ENCODE results near the gene PHKA2.

DNA sequence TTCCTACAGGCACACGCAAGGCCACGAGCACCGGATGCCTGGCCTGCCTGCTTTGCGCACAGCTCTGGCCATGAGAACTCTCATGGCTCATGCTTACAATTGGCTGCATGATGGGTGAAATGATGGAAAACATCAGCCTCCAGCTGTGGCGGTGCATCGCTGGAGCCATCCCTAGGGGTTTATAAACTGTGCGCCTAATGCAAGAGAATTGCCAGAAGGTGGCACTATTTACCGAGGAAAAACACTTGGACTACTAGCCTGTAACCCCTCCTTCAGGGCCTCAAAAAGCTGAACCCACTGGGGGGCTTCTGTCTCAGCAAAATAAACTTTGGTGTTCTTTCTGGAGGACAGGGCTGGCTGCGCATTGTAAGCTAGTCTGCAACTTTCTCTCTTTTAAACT is 51.9 kb downstream of the PHKA2 start:
- TF ChIP-seq, protein P1, sequence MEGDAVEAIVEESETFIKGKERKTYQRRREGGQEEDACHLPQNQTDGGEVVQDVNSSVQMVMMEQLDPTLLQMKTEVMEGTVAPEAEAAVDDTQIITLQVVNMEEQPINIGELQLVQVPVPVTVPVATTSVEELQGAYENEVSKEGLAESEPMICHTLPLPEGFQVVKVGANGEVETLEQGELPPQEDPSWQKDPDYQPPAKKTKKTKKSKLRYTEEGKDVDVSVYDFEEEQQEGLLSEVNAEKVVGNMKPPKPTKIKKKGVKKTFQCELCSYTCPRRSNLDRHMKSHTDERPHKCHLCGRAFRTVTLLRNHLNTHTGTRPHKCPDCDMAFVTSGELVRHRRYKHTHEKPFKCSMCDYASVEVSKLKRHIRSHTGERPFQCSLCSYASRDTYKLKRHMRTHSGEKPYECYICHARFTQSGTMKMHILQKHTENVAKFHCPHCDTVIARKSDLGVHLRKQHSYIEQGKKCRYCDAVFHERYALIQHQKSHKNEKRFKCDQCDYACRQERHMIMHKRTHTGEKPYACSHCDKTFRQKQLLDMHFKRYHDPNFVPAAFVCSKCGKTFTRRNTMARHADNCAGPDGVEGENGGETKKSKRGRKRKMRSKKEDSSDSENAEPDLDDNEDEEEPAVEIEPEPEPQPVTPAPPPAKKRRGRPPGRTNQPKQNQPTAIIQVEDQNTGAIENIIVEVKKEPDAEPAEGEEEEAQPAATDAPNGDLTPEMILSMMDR (conservative IDR thresholded peaks at IDR 0.05; ENCODE audit: low read depth, low read length) = peak; percentile 78
- TF ChIP-seq EZH2phosphoT487 (IDR thresholded peaks at IDR 0.05; ENCODE audit: borderline replicate concordance, low read length) = no peak

Data from PC-3 (cell line).